Ovary (tissue), 9 donors: ENCODE measurements around the gene COQ8A. TPM values are rescaled to one million over a fixed set of nuclear protein-coding genes. Genes with fewer than 3 reads are reported as not detected.

Experiments used
- DNase-seq, 5 donors: peaks; one replicate each; pipeline ENCODE4 v3.0.0-alpha.2; 2019 to 2020
- H3K27ac ChIP-seq, 2 donors: fragments of 200-600 bp; one replicate each; pipeline versions ENCODE4 v1.5.1 to v1.8.0; 2019 to 2022
- H3K27me3 ChIP-seq: fragments of 200-600 bp; one replicate; pipeline ENCODE4 v1.8.0; 2022
- H3K36me3 ChIP-seq: fragments of 200-600 bp; sonication (generic); one replicate; pipeline ENCODE4 v1.5.1; 2019
- H3K4me1 ChIP-seq: one replicate; pipeline ENCODE4 v1.8.1; 2013; ENCODE audit warnings: mild to moderate bottlenecking, moderate library complexity; ENCODE audit not compliant: insufficient read depth
- H3K4me3 ChIP-seq: fragments of 200-600 bp; sonication (generic); one replicate; pipeline ENCODE4 v1.5.1; 2017
- H3K9me3 ChIP-seq, 2 donors: fragments of 200-600 bp in 1 of 2; sonication (generic) in 1 of 2; one replicate each; pipeline versions ENCODE4 v1.5.1 to v1.8.1; 2013 to 2019; ENCODE audit warnings: mild to moderate bottlenecking in 1 of 2, moderate library complexity in 1 of 2
- CTCF ChIP-seq, 3 donors: fragments of 450-650 bp in 2 of 3; fragments of 200-600 bp in 1 of 3; IDR thresholded peaks; one replicate each; pipeline versions ENCODE4 v1.5.1 to v1.8.0; 2016 to 2022; ENCODE audit warnings: antibody characterized with exemption in 3 of 3, mild to moderate bottlenecking in 1 of 3
- EP300 ChIP-seq: sonication (generic); formaldehyde crosslinking; IDR thresholded peaks from one replicate; pipeline ENCODE4 v1.6.1; 2017; ENCODE audit warnings: antibody characterized with exemption
- POLR2A ChIP-seq: fragments of 450-650 bp; IDR thresholded peaks from one replicate; pipeline ENCODE4 v1.6.1; 2017; ENCODE audit warnings: antibody characterized with exemption, mild to moderate bottlenecking, moderate library complexity
- WGBS, 3 donors: extraction: QIAGEN DNeasy Blood & Tissue Kit in 1 of 3; methylation state at CpG; one replicate each; pipeline versions ENCODE4 v1.1.5 to v1.1.7; 2013 to 2017; 5-methylcytosine and 5-hydroxymethylcytosine counted together
- intact Hi-C, 4 donors: fragments of 100-400 bp; cut with DNase I; formaldehyde crosslinking; loops; one replicate each; pipeline versions ENCODE4 v1.11.0 to v1.15.1; 2022 to 2023
- polyA plus RNA-seq, 2 donors: library from polyadenylated mRNA; stranded (reverse); fragments of 200-250 nt in 1 of 2; fragments of 350-450 nt in 1 of 2; fragmentation: Illumina TruSeq in 1 of 2; extraction: RNeasy Lipid Tissue Mini Kit (QIAGEN cat#74804) in 1 of 2; gene quantifications; one replicate each; pipeline ENCODE4 v1.2.3, GENCODE V29; 2013 to 2014
- total RNA-seq, 7 donors: library from RNA; depleted of rRNA in 2 of 7; stranded (reverse); fragments of >200 nt in 2 of 7; fragmentation: NEBNext Ultra II Directional in 3 of 7; extraction: Animal tissue kit (Norgen Biotek cat#: 25700) in 3 of 7; gene quantifications; one replicate each; pipeline versions ENCODE4 v1.1.0 to v1.2.4, GENCODE V29; 2016 to 2023
- donor health status: DM: no; HTN: no; CAD: no; lungs with moderate emphysema.
- donor health status: DM: no; HTN: no; CAD: no.
- donor health status: Bipolar disorder and iron deficiency.
- donor health status: DM: yes; HTN: yes; CAD: no.
- donor health status: DM: no; HTN: no; CAD: no.
- donor health status: DM: yes; HTN: yes; CAD: no.

COQ8A gene
- total and polyA plus RNA-seq, 9 donors, result 37.4 to 101 (median 61.2) TPM

- no peaks in the 10 kb centered on the region for H3K36me3 ChIP-seq
- H3K27ac ChIP-seq, result no peak overlapping the region
- WGBS, 3 donors, result 86 to 90% (median 90%) methylated on average over 4 of the region's 4 CpGs
- intact Hi-C loops, result no loop called here
- no peaks in the 10 kb centered on the region for H3K4me1 ChIP-seq
- DNase-seq, result no peak
- H3K9me3 ChIP-seq, result no peaks in the 10 kb centered on the region
- H3K27me3 ChIP-seq, result no peaks in the 10 kb centered on the region
- TF ChIP-seq CTCF (IDR thresholded peaks at IDR 0.05) (no peak), EP300 (no peak), POLR2A (no peak)
- no peak overlapping the region for H3K4me3 ChIP-seq
These were observed 38.7 kb upstream of the COQ8A start for GRCh38 chr1:226901421-226901820.

DNA sequence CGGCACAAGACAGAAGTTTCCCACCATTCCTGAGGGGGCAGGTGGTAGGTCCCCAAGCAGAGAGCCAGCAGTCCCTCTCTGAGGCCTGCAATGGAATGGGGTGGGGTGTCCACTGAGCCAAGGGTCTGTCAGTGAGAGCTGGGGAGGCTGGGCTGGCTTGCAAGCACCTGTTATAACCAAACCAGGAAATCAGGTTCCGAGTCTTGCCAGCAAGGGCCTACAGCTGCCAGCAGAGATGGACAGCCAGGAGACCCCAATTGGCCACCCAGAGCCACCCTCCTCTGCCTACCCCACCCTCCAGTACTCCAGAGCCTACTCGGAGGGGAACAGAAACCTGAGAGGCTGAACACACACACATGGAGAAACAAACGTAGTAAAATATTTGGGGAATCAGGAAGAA is 37.5 kb upstream of the COQ8A start:
- no peak overlapping the region for H3K27ac ChIP-seq
- intact Hi-C loops, result no loop called here
- no peaks in the 10 kb centered on the region for H3K36me3 ChIP-seq
- TF ChIP-seq POLR2A (no peak), CTCF (IDR thresholded peaks at IDR 0.05) (no peak), EP300 (no peak)
- no peaks in the 10 kb centered on the region for H3K9me3 ChIP-seq
- 49 to 83% (median 79%) methylated on average over 4 of the region's 4 CpGs for WGBS, 3 donors
- no peak overlapping the region for H3K4me3 ChIP-seq
- H3K4me1 ChIP-seq, result no peaks in the 10 kb centered on the region
- DNase-seq, result no peak
- H3K27me3 ChIP-seq, result no peaks in the 10 kb centered on the region

GRCh38 chr1:226903819-226904716 is 36.0 kb upstream of the COQ8A start:
- DNase-seq, result peak; percentile 49 to 74 (median 62)
- TF ChIP-seq EP300 (no peak), POLR2A (no peak), CTCF (IDR thresholded peaks at IDR 0.05) (no peak)
- Histone ChIP-seq H3K4me3 (no peak overlapping the region), H3K27me3 (no peaks in the 10 kb centered on the region), H3K27ac (no peak overlapping the region), H3K9me3 (no peaks in the 10 kb centered on the region), H3K4me1 (no peaks in the 10 kb centered on the region), H3K36me3 (no peaks in the 10 kb centered on the region)
- 50 to 58% (median 53%) methylated on average over 12 of the region's 12 CpGs for WGBS, 3 donors
- intact Hi-C loops, result no loop called here

GRCh38 chr1:226904772-226905171 is 35.3 kb upstream of the COQ8A start:
- DNase-seq, result no peak
- 81 to 88% (median 85%) methylated on average over 3 of the region's 3 CpGs for WGBS, 3 donors
- TF ChIP-seq POLR2A (no peak), EP300 (no peak), CTCF (IDR thresholded peaks at IDR 0.05) (no peak)
- no peak overlapping the region for H3K27ac ChIP-seq
- H3K9me3 ChIP-seq, result no peaks in the 10 kb centered on the region
- intact Hi-C loops, result no loop called here
- no peaks in the 10 kb centered on the region for H3K36me3 ChIP-seq
- no peaks in the 10 kb centered on the region for H3K4me1 ChIP-seq
- no peak overlapping the region for H3K4me3 ChIP-seq
- H3K27me3 ChIP-seq, result no peaks in the 10 kb centered on the region
